ENCODE measurements around the gene GXYLT2.
A peak's percentile ranks its signal among the peaks of the same experiment; 100 is the strongest.

- TF ChIP-seq CTCF (IDR thresholded peaks at IDR 0.05): no peak
- peak; percentile 60 to 90 for TF ChIP-seq POLR2A (IDR thresholded peaks at IDR 0.05)
Measured at GRCh38 chr3:72996473-72997333, 108.9 kb downstream of the GXYLT2 start, which contains the start of gene PPP4R2.

Measured in thyroid gland (tissue), 4 donors.